Esophagus muscularis mucosa (tissue), 3 donors: ENCODE data around the gene NRG2.

Source experiments
- EP300 ChIP-seq: sonication (generic); formaldehyde crosslinking; IDR thresholded peaks from one replicate; pipeline ENCODE4 v1.6.1; 2017; ENCODE audit warnings: antibody characterized with exemption
- TF ChIP-seq, protein P1 (sequence below), 3 experiments: fragments of 200-600 bp in 2 of 3; fragments of 450-650 bp in 1 of 3; sonication (generic) in 2 of 3; IDR thresholded peaks; one replicate each; pipeline ENCODE4 v1.5.1; 2017 to 2019; ENCODE audit warnings: antibody characterized with exemption in 3 of 3, mild to moderate bottlenecking in 2 of 3, moderate library complexity in 1 of 3

DNA sequence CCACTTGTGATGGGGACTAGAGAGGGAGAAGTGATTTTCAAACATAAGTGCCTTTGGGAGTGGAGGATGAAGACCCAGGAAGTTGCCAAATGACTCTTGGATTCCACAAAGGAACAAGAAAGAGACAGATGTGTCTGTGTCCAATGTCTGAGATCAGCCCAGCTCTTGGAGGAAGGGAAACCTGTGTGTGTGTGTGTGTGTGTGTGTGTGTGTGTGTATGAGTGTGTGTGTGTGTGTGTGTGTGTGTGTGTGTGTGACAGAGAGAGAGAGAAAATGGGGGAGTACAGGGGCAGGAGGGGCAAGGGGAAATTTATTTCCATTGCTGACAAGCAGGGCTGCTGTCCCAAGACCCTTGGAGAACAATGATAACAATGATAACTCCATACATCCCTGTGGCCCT, 175.5 kb downstream of the NRG2 start:
- TF ChIP-seq, protein P1, sequence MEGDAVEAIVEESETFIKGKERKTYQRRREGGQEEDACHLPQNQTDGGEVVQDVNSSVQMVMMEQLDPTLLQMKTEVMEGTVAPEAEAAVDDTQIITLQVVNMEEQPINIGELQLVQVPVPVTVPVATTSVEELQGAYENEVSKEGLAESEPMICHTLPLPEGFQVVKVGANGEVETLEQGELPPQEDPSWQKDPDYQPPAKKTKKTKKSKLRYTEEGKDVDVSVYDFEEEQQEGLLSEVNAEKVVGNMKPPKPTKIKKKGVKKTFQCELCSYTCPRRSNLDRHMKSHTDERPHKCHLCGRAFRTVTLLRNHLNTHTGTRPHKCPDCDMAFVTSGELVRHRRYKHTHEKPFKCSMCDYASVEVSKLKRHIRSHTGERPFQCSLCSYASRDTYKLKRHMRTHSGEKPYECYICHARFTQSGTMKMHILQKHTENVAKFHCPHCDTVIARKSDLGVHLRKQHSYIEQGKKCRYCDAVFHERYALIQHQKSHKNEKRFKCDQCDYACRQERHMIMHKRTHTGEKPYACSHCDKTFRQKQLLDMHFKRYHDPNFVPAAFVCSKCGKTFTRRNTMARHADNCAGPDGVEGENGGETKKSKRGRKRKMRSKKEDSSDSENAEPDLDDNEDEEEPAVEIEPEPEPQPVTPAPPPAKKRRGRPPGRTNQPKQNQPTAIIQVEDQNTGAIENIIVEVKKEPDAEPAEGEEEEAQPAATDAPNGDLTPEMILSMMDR (IDR thresholded peaks at IDR 0.05) = no peak
- TF ChIP-seq EP300 = no peak
